Neural cell (in vitro differentiated cells): Measurements from ENCODE around the gene RPL18. TPM values are rescaled to one million over a fixed set of nuclear protein-coding genes. Genes with fewer than 3 reads are reported as not detected.
A peak's percentile ranks its signal among the peaks of the same experiment; 100 is the strongest.
"Not testable (repeated sequence)": the region's sequence is repeated elsewhere in the genome, so short reads cannot be mapped to it uniquely, and the experiment has no call there.

Experiments
- H2AFZ ChIP-seq: fragments of 200-600, 300-800 bp; sonication (generic), shearing (Covaris generic); 2 replicates; pipeline ENCODE4 v1.6.0; 2014; ENCODE audit warnings: low read depth, mild to moderate bottlenecking, antibody characterized with exemption, low read length, moderate library complexity
- H3F3A ChIP-seq: fragments of 200-600 bp; shearing (Covaris generic); 2 replicates; pipeline ENCODE4 v1.6.1; 2016; ENCODE audit warnings: mild to moderate bottlenecking, moderate library complexity, mixed read lengths, antibody characterized with exemption, low read length; ENCODE audit not compliant: insufficient read depth, poor library complexity, severe bottlenecking
- H3K27ac ChIP-seq: fragments of 200-600, 300-800 bp; sonication (generic), shearing (Covaris generic); 2 replicates; pipeline ENCODE4 v1.5.1; 2014; ENCODE audit warnings: mild to moderate bottlenecking, low read length, moderate library complexity
- H3K27me3 ChIP-seq: fragments of 300-800, 200-600 bp; sonication (generic), shearing (Covaris generic); 2 replicates; pipeline ENCODE4 v1.6.0; 2014; ENCODE audit warnings: mild to moderate bottlenecking, low read depth, low read length, moderate library complexity; ENCODE audit not compliant: insufficient read depth
- H3K36me3 ChIP-seq: fragments of 300-800, 200-600 bp; sonication (generic), shearing (Covaris generic); 2 replicates; pipeline ENCODE4 v1.5.1; 2014; ENCODE audit warnings: mild to moderate bottlenecking, antibody characterized with exemption, low read length, moderate library complexity; ENCODE audit not compliant: insufficient read depth
- H3K4me2 ChIP-seq: fragments of 300-800, 200-600 bp; sonication (generic), shearing (Covaris generic); 2 replicates; pipeline ENCODE4 v1.6.0; 2014; ENCODE audit warnings: mild to moderate bottlenecking, low read length
- H3K4me3 ChIP-seq: fragments of 300-800, 200-600 bp; sonication (generic), shearing (Covaris generic); 2 replicates; pipeline ENCODE4 v1.5.1; 2014; ENCODE audit warnings: mild to moderate bottlenecking, low read length, moderate library complexity
- H3K79me2 ChIP-seq: fragments of 200-600 bp; shearing (Covaris generic); replicated peaks from 2 replicates; pipeline ENCODE4 v1.6.0; 2014; ENCODE audit warnings: mild to moderate bottlenecking, low read length, moderate library complexity; ENCODE audit not compliant: insufficient read depth
- H3K9ac ChIP-seq: fragments of 300-800, 200-600 bp; sonication (generic), shearing (Covaris generic); 2 replicates; pipeline ENCODE4 v1.6.1; 2016; ENCODE audit warnings: mild to moderate bottlenecking, low read length, mixed read lengths
- H3K9me2 ChIP-seq: fragments of 200-600 bp; shearing (Covaris generic); 2 replicates; pipeline ENCODE4 v1.6.1; 2016; ENCODE audit warnings: mild to moderate bottlenecking, low read length, mixed read lengths; ENCODE audit not compliant: insufficient read depth
- H3K9me3 ChIP-seq: fragments of 200-600, 300-800 bp; sonication (generic), shearing (Covaris generic); 2 replicates; pipeline ENCODE4 v1.6.1; 2016; ENCODE audit warnings: mild to moderate bottlenecking, mixed run types, low read length, moderate library complexity, mixed read lengths
- H4K20me1 ChIP-seq: fragments of 200-600 bp; shearing (Covaris generic); 2 replicates; pipeline ENCODE4 v1.6.1; 2016; ENCODE audit warnings: mild to moderate bottlenecking, mixed run types; ENCODE audit not compliant: insufficient read depth
- CTCF ChIP-seq: fragments of 450-650 bp; IDR thresholded peaks from 2 replicates; pipeline ENCODE4 v1.5.1; 2014; ENCODE audit warnings: antibody characterized with exemption, mild to moderate bottlenecking, moderate library complexity; ENCODE audit not compliant: poor library complexity, severe bottlenecking
- EP300 ChIP-seq: fragments of 450-650 bp; conservative IDR thresholded peaks from 2 replicates; pipeline ENCODE4 v1.6.1; 2014; ENCODE audit warnings: antibody characterized with exemption, mild to moderate bottlenecking, moderate library complexity; ENCODE audit not compliant: poor library complexity, severe bottlenecking
- EZH2 ChIP-seq: fragments of 200-600, 300-800 bp; shearing (Covaris generic), sonication (generic); IDR thresholded peaks from 2 replicates; pipeline ENCODE4 v1.6.1; 2014; ENCODE audit warnings: antibody characterized with exemption, low read length, borderline replicate concordance, mild to moderate bottlenecking; ENCODE audit not compliant: insufficient read depth, poor library complexity, severe bottlenecking
- MXI1 ChIP-seq: fragments of 450-650 bp; conservative IDR thresholded peaks from 2 replicates; pipeline ENCODE4 v1.6.1; 2014; ENCODE audit warnings: antibody characterized with exemption, mild to moderate bottlenecking; ENCODE audit not compliant: poor library complexity, severe bottlenecking
- POLR2AphosphoS5 ChIP-seq: IDR thresholded peaks from 2 replicates; pipeline ENCODE4 v1.6.1; 2012
- RAD21 ChIP-seq: fragments of 450-650 bp; conservative IDR thresholded peaks from 2 replicates; pipeline ENCODE4 v1.6.1; 2014; ENCODE audit warnings: antibody characterized with exemption, mild to moderate bottlenecking, moderate library complexity
- REST ChIP-seq: IDR thresholded peaks from 2 replicates; pipeline ENCODE4 v1.6.1; 2012; ENCODE audit warnings: borderline replicate concordance
- SMC3 ChIP-seq: fragments of 450-650 bp; conservative IDR thresholded peaks from 2 replicates; pipeline ENCODE4 v1.6.1; 2014; ENCODE audit warnings: antibody characterized with exemption, mild to moderate bottlenecking, moderate library complexity; ENCODE audit not compliant: poor library complexity
- TAF1 ChIP-seq: IDR thresholded peaks from 2 replicates; pipeline ENCODE4 v1.6.1; 2012; ENCODE audit warnings: low read depth
- polyA plus RNA-seq: library from polyadenylated mRNA; depleted of rRNA; stranded (reverse); fragments of >200 nt; gene quantifications from 2 replicates; pipeline ENCODE4 v1.2.3, GENCODE V29; 2014

The RPL18 gene
- polyA plus RNA-seq, 1 donor from 2014 or later = 2,102 TPM

GRCh38 chr19:48633148-48634035 is 14.4 kb upstream of the RPL18 start:
- H3K9ac ChIP-seq = peak overlapping the region; percentile 51
- H3K36me3 ChIP-seq = no peaks in the 10 kb centered on the region
- peak overlapping the region; percentile 73 for H3K27ac ChIP-seq
- no peaks in the 10 kb centered on the region for H3K79me2 ChIP-seq
- H2AFZ ChIP-seq = no peak overlapping the region
- H3K27me3 ChIP-seq = no peaks in the 10 kb centered on the region
- no peak for TF ChIP-seq RAD21
- TF ChIP-seq CTCF = no peak
- TF ChIP-seq MXI1 = no peak
- TF ChIP-seq TAF1 = no peak
- no peak for TF ChIP-seq POLR2AphosphoS5
- TF ChIP-seq EP300 = no peak
- no peak for TF ChIP-seq REST
- no peaks in the 10 kb centered on the region for H3K9me2 ChIP-seq
- peak overlapping the region; percentile 66 for H3K4me3 ChIP-seq
- H3F3A ChIP-seq = peaks cover under 1% of the 10 kb centered on the region
- H4K20me1 ChIP-seq = no peaks in the 10 kb centered on the region
- no peaks in the 10 kb centered on the region for H3K9me3 ChIP-seq
- peak overlapping the region; percentile 62 for H3K4me2 ChIP-seq

GRCh38 chr19:48632692-48633147 is 13.7 kb upstream of the RPL18 start:
- H2AFZ ChIP-seq = no peak overlapping the region
- no peaks in the 10 kb centered on the region for H3K9me3 ChIP-seq
- no peaks in the 10 kb centered on the region for H3K79me2 ChIP-seq
- no peaks in the 10 kb centered on the region for H4K20me1 ChIP-seq
- no peaks in the 10 kb centered on the region for H3K36me3 ChIP-seq
- no peak overlapping the region for H3K27ac ChIP-seq
- H3K27me3 ChIP-seq = no peaks in the 10 kb centered on the region
- no peaks in the 10 kb centered on the region for H3K9me2 ChIP-seq
- no peak overlapping the region for H3K9ac ChIP-seq
- H3F3A ChIP-seq = no peaks in the 10 kb centered on the region
- H3K4me2 ChIP-seq = no peak overlapping the region
- no peak for TF ChIP-seq REST
- TF ChIP-seq TAF1 = no peak
- TF ChIP-seq MXI1 = no peak
- no peak for TF ChIP-seq EZH2
- TF ChIP-seq EP300 = no peak
- no peak for TF ChIP-seq RAD21
- TF ChIP-seq SMC3 = no peak
- no peak overlapping the region for H3K4me3 ChIP-seq

GRCh38 chr19:48632286-48632685 is 13.3 kb upstream of the RPL18 start:
- H3K9ac ChIP-seq, H3F3A ChIP-seq, H3K9me2 ChIP-seq, H3K4me3 ChIP-seq, H3K79me2 ChIP-seq, H3K36me3 ChIP-seq, H4K20me1 ChIP-seq, H2AFZ ChIP-seq, H3K4me2 ChIP-seq, H3K27me3 ChIP-seq, H3K9me3 ChIP-seq, H3K27ac ChIP-seq: not testable (repeated sequence)
